NB4 (cell line): ENCODE data around the gene EFNA2.

ENCODE experiments used
- MAX ChIP-seq: IDR thresholded peaks from 2 replicates; pipeline ENCODE4 v1.6.1; 2011; ENCODE audit warnings: low read depth, low read length
- MYC ChIP-seq: IDR thresholded peaks from 2 replicates; pipeline ENCODE4 v1.6.1; 2011; ENCODE audit warnings: low read depth, low read length
- POLR2A ChIP-seq: IDR thresholded peaks from 2 replicates; pipeline ENCODE4 v1.6.1; 2011; ENCODE audit warnings: mild to moderate bottlenecking; ENCODE audit not compliant: insufficient read length; ENCODE audit errors: extremely low read depth
- TF ChIP-seq, protein P1 (sequence below): IDR thresholded peaks from one replicate; pipeline ENCODE4 v1.5.1; 2012; ENCODE audit warnings: low read depth, low read length

- TF ChIP-seq, protein P1, sequence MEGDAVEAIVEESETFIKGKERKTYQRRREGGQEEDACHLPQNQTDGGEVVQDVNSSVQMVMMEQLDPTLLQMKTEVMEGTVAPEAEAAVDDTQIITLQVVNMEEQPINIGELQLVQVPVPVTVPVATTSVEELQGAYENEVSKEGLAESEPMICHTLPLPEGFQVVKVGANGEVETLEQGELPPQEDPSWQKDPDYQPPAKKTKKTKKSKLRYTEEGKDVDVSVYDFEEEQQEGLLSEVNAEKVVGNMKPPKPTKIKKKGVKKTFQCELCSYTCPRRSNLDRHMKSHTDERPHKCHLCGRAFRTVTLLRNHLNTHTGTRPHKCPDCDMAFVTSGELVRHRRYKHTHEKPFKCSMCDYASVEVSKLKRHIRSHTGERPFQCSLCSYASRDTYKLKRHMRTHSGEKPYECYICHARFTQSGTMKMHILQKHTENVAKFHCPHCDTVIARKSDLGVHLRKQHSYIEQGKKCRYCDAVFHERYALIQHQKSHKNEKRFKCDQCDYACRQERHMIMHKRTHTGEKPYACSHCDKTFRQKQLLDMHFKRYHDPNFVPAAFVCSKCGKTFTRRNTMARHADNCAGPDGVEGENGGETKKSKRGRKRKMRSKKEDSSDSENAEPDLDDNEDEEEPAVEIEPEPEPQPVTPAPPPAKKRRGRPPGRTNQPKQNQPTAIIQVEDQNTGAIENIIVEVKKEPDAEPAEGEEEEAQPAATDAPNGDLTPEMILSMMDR = no peak
- TF ChIP-seq POLR2A = no peak
- TF ChIP-seq MAX = no peak
- TF ChIP-seq MYC = no peak
Measured at GRCh38 chr19:1240925-1241324, 44.7 kb upstream of the EFNA2 start.
